NK-92 treated with Interleukin-12 subunit alpha and Interleukin-12 subunit beta, amount 100 ng/mL, for 24 hours (cell line): ENCODE data around the gene DOCK9.
"Not testable (repeated sequence)": the region's sequence is repeated elsewhere in the genome, so short reads cannot be mapped to it uniquely, and the experiment has no call there.

Source experiments
- DNase-seq: peaks from one replicate; lab custom pipeline; 2025; lab: John Stamatoyannopoulos, UW

Gene DOCK9

GRCh38 chr13:98822225-98822606, 155.6 kb downstream of the DOCK9 start:
- no peak for DNase-seq

- DNase-seq, result no peak
Measured at GRCh38 chr13:98821372-98822224, 156.3 kb downstream of the DOCK9 start.

- no peak for DNase-seq
Measured at GRCh38 chr13:98820744-98821371, 157.0 kb downstream of the DOCK9 start.

- no peak for DNase-seq
Measured at GRCh38 chr13:98820300-98820699, 157.6 kb downstream of the DOCK9 start.

GRCh38 chr13:98819382-98820010, 158.4 kb downstream of the DOCK9 start:
- no peak for DNase-seq

GRCh38 chr13:98816406-98816805, 161.5 kb downstream of the DOCK9 start:
- no peak for DNase-seq

- no peak for DNase-seq
Measured at GRCh38 chr13:98813993-98814392, 163.9 kb downstream of the DOCK9 start.

- not testable (repeated sequence) for DNase-seq
Measured at GRCh38 chr13:98812186-98812790, 165.6 kb downstream of the DOCK9 start.

GRCh38 chr13:98810746-98811145, 167.1 kb downstream of the DOCK9 start:
- no peak for DNase-seq

- DNase-seq, result no peak
Measured at GRCh38 chr13:98809345-98809777, 168.5 kb downstream of the DOCK9 start.

GRCh38 chr13:98807774-98808173, 170.1 kb downstream of the DOCK9 start:
- no peak for DNase-seq

GRCh38 chr13:98804336-98804855, 173.5 kb downstream of the DOCK9 start:
- no peak for DNase-seq

GRCh38 chr13:98803921-98804320, 173.9 kb downstream of the DOCK9 start:
- DNase-seq, result no peak

- no peak for DNase-seq
Measured at GRCh38 chr13:98803111-98803561, 174.7 kb downstream of the DOCK9 start.

- no peak for DNase-seq
Measured at GRCh38 chr13:98802559-98802958, 175.3 kb downstream of the DOCK9 start.

- no peak for DNase-seq
Measured at GRCh38 chr13:98801626-98802418, 176.0 kb downstream of the DOCK9 start.

- no peak for DNase-seq
Measured at GRCh38 chr13:98800078-98800477, 177.8 kb downstream of the DOCK9 start.

- no peak for DNase-seq
Measured at GRCh38 chr13:98798849-98799645, 178.8 kb downstream of the DOCK9 start.

- no peak for DNase-seq
Measured at GRCh38 chr13:98797456-98797855, 180.4 kb downstream of the DOCK9 start.

GRCh38 chr13:98796798-98797197, 181.1 kb downstream of the DOCK9 start:
- no peak for DNase-seq

- no peak for DNase-seq
Measured at GRCh38 chr13:98796191-98796590, 181.7 kb downstream of the DOCK9 start.
